HepG2 (cell line): ENCODE data around the gene RNF183. TPM values are rescaled to one million over a fixed set of nuclear protein-coding genes. Genes with fewer than 3 reads are reported as not detected.

Experiments used
- ATAC-seq: fragments of 200-7000 bp; cut with Tn5 transposase; 3 replicates; pipeline ENCODE4 v1.9.1; 2020; ENCODE audit warnings: mild to moderate bottlenecking, moderate library complexity
- BruUV-seq: library from RNA; stranded (reverse); fragments of 400-500 nt; replicated peaks from 2 replicates; lab custom pipeline; 2021; lab: Mats Ljungman, UMichigan
- CTCF ChIA-PET: fragments of 300-600 bp; formaldehyde crosslinking; extraction: SDS; loops from one replicate; lab custom pipeline; 2021; ENCODE audit warnings: low total read pairs, inconsistent platforms, low intra/inter-chr PET ratio; lab: Yijun Ruan, JAX
- POLR2A ChIA-PET: fragments of 350-600 bp; sonication (Branson Sonifier 250); formaldehyde crosslinking; loops from one replicate; lab custom pipeline; 2020; ENCODE audit warnings: antibody characterized with exemption, inconsistent platforms; lab: Yijun Ruan, JAX
- DNase-seq: peaks from one replicate; pipeline ENCODE4 v3.0.0-alpha.2; 2015; ENCODE audit warnings: low spot score
- FAIRE-seq: peaks from 3 replicates; lab custom pipeline; 2011; peaks lifted over from hg19 to GRCh38; lab: Jason Lieb, UNC
- H2AFZ ChIP-seq: one replicate; pipeline ENCODE4 v1.6.1; 2011; ENCODE audit warnings: low read length, inconsistent platforms
- H3K27ac ChIP-seq: fragments of 300-600 bp; 3 replicates; pipeline ENCODE4 v1.8.0; 2011; ENCODE audit warnings: mixed run types, mild to moderate bottlenecking, mixed read lengths, low read length, inconsistent platforms; ENCODE audit not compliant: insufficient read depth; ENCODE audit errors: extremely low read length
- H3K27me3 ChIP-seq, 2 experiments: fragments of 200-600 bp in 1 of 2; 2 replicates in 1 of 2; 3 replicates in 1 of 2; pipeline versions ENCODE4 v1.6.0 to v1.8.0; 2011; ENCODE audit warnings: low read length in 2 of 2, mild to moderate bottlenecking in 2 of 2, moderate library complexity in 2 of 2, inconsistent platforms in 1 of 2; ENCODE audit not compliant: insufficient read depth in 2 of 2, control insufficient read depth in 1 of 2
- H3K36me3 ChIP-seq, 2 experiments: fragments of 200-600 bp in 1 of 2; replicated peaks in 1 of 2; 2 replicates in 1 of 2; 3 replicates in 1 of 2; pipeline versions ENCODE4 v1.5.1 to v1.8.0; 2011; ENCODE audit warnings: low read length in 2 of 2, inconsistent platforms in 1 of 2; ENCODE audit not compliant: insufficient read depth in 2 of 2, control insufficient read depth in 1 of 2
- H3K4me1 ChIP-seq: 2 replicates; pipeline ENCODE4 v1.5.1; 2012; ENCODE audit warnings: low read length, inconsistent platforms; ENCODE audit not compliant: insufficient read depth
- H3K4me2 ChIP-seq: 2 replicates; pipeline ENCODE4 v1.6.0; 2011; ENCODE audit warnings: low read depth, low read length, inconsistent platforms
- H3K4me3 ChIP-seq, 3 experiments: fragments of 200-600 bp in 1 of 3; sonication (generic), shearing (Covaris generic) in 1 of 3; replicated peaks in 1 of 3; 2 replicates each; pipeline ENCODE4 v1.5.1; 2011 to 2016; ENCODE audit warnings: low read length in 3 of 3, inconsistent platforms in 2 of 3, low read depth in 2 of 3, mild to moderate bottlenecking in 2 of 3, control low read depth in 1 of 3, mixed read lengths in 1 of 3; ENCODE audit not compliant: insufficient read depth in 1 of 3
- H3K79me2 ChIP-seq: one replicate; pipeline ENCODE4 v1.6.1; 2011; ENCODE audit warnings: low read length, inconsistent platforms; ENCODE audit not compliant: insufficient read depth
- H3K9ac ChIP-seq: 2 replicates; pipeline ENCODE4 v1.6.0; 2011; ENCODE audit warnings: mild to moderate bottlenecking, low read depth, low read length, inconsistent platforms; ENCODE audit not compliant: insufficient read depth
- H3K9me3 ChIP-seq: 2 replicates; pipeline ENCODE4 v1.5.1; 2012; ENCODE audit warnings: mild to moderate bottlenecking, low read length
- H4K20me1 ChIP-seq: 2 replicates; pipeline ENCODE4 v1.6.0; 2011; ENCODE audit warnings: inconsistent platforms, mild to moderate bottlenecking, low read length, moderate library complexity; ENCODE audit not compliant: insufficient read depth
- WGBS: methylation state at CpG from one replicate; pipeline ENCODE4 v1.1.6; 2017; ENCODE audit warnings: low lambda C conversion rate; 5-methylcytosine and 5-hydroxymethylcytosine counted together
- in situ Hi-C: cut with HindIII; loops from 2 replicates; pipeline ENCODE4 v1.10.0; 2017; ENCODE audit warnings: low pct_unique_long_range_greater_than_20kb; ENCODE audit not compliant: extremely low pct_ligation_motif_present
- intact Hi-C: fragments of 100-400 bp; cut with micrococcal nuclease; formaldehyde crosslinking; loops from one replicate; pipeline ENCODE4 v1.10.0; 2022; ENCODE audit not compliant: unreplicated experiment
- polyA plus RNA-seq, 8 experiments: library from polyadenylated mRNA; depleted of rRNA in 3 of 8; stranded (reverse) in 7 of 8; unstranded in 1 of 8; fragments of >200 nt; fragmentation: Illumina TruSeq in 4 of 8; extraction: Trizol in 4 of 8; gene quantifications; 2 replicates each; pipeline versions ENCODE4 v1.2.1 to v1.2.3, GENCODE V29; 2011 to 2016; ENCODE audit warnings: low read depth in 4 of 8, missing spikeins in 1 of 8, mixed read lengths in 1 of 8; ENCODE audit not compliant: insufficient read depth in 1 of 8
- total RNA-seq, 5 experiments: library from RNA; depleted of rRNA; stranded (reverse); fragments of >200 nt; fragmentation: Illumina TruSeq; extraction: Trizol; gene quantifications; 2 replicates each; pipeline ENCODE4 v1.2.3, GENCODE V29; 2016; ENCODE audit warnings: low read depth in 1 of 5
- TF ChIP-seq, protein P1 (sequence below): sonication (generic); formaldehyde crosslinking; IDR thresholded peaks from 2 replicates; pipeline ENCODE4 v1.4.0; 2020; ENCODE audit warnings: missing genetic modification reagents, borderline replicate concordance
- TF ChIP-seq, protein P2 (sequence below): fragments of 450-650 bp; IDR thresholded peaks from 2 replicates; pipeline ENCODE4 v1.6.1; 2016
- TF ChIP-seq, protein P3 (sequence below): sonication (generic); formaldehyde crosslinking; IDR thresholded peaks from 2 replicates; pipeline ENCODE4 v1.4.0; 2020; ENCODE audit warnings: missing genetic modification reagents, borderline replicate concordance

RNF183 gene
- total and polyA plus RNA-seq, 2 of the 13 experiments (the other 11 are each of a cell fraction or from before 2014, with no cell fraction given), result 0.13 to 6.5 TPM

DNA sequence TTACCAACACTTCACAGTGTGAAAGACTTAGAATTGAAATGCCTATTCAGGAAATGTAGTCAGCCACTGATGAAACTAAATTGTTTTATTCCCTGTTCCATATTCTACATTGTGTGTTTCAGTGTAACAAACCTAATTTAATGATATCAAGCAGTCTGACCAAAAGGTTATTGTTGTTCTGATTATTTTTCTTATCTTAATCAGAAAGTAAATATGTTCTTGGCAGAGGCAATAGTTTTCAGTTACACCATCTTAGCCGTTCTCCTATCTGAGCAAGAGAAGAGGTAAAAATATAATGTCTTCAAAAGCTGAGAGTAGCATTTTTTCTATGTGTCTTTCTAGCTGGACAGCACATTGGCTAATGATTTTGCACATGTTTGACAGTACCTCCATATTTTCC lies 44.9 kb downstream of the RNF183 start:
- Histone ChIP-seq H3K36me3 (peaks cover 27 to 62% of the 10 kb centered on the region in 2 experiments), H2AFZ (no peak overlapping the region), H3K4me2 (no peak overlapping the region), H3K9ac (no peak overlapping the region), H4K20me1 (no peaks in the 10 kb centered on the region), H3K4me3 (no peak overlapping the region), H3K27me3 (no peaks in the 10 kb centered on the region), H3K9me3 (no peaks in the 10 kb centered on the region), H3K27ac (no peak overlapping the region), H3K79me2 (peaks cover 5% of the 10 kb centered on the region), H3K4me1 (peaks cover 18% of the 10 kb centered on the region)
- no peak for FAIRE-seq
- WGBS, result 84% methylated on average over 1 of the region's 1 CpG
- ATAC-seq, result no peak
- intact Hi-C loops (no loop called here), in situ Hi-C loops (no loop called here)
- POLR2A ChIA-PET, result no interaction called here
- CTCF ChIA-PET, result no interaction called here
- TF ChIP-seq, protein P1, sequence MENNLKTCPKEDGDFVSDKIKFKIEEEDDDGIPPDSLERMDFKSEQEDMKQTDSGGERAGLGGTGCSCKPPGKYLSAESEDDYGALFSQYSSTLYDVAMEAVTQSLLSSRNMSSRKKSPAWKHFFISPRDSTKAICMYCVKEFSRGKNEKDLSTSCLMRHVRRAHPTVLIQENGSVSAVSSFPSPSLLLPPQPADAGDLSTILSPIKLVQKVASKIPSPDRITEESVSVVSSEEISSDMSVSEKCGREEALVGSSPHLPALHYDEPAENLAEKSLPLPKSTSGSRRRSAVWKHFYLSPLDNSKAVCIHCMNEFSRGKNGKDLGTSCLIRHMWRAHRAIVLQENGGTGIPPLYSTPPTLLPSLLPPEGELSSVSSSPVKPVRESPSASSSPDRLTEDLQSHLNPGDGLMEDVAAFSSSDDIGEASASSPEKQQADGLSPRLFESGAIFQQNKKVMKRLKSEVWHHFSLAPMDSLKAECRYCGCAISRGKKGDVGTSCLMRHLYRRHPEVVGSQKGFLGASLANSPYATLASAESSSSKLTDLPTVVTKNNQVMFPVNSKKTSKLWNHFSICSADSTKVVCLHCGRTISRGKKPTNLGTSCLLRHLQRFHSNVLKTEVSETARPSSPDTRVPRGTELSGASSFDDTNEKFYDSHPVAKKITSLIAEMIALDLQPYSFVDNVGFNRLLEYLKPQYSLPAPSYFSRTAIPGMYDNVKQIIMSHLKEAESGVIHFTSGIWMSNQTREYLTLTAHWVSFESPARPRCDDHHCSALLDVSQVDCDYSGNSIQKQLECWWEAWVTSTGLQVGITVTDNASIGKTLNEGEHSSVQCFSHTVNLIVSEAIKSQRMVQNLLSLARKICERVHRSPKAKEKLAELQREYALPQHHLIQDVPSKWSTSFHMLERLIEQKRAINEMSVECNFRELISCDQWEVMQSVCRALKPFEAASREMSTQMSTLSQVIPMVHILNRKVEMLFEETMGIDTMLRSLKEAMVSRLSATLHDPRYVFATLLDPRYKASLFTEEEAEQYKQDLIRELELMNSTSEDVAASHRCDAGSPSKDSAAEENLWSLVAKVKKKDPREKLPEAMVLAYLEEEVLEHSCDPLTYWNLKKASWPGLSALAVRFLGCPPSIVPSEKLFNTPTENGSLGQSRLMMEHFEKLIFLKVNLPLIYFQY (CRISPR knock-in tag), result no peak
- TF ChIP-seq, protein P2, sequence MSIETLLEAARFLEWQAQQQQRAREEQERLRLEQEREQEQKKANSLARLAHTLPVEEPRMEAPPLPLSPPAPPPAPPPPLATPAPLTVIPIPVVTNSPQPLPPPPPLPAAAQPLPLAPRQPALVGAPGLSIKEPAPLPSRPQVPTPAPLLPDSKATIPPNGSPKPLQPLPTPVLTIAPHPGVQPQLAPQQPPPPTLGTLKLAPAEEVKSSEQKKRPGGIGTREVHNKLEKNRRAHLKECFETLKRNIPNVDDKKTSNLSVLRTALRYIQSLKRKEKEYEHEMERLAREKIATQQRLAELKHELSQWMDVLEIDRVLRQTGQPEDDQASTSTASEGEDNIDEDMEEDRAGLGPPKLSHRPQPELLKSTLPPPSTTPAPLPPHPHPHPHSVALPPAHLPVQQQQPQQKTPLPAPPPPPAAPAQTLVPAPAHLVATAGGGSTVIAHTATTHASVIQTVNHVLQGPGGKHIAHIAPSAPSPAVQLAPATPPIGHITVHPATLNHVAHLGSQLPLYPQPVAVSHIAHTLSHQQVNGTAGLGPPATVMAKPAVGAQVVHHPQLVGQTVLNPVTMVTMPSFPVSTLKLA, result peak; percentile 25; the same call in 1 of the 2 replicates
- TF ChIP-seq, protein P3, sequence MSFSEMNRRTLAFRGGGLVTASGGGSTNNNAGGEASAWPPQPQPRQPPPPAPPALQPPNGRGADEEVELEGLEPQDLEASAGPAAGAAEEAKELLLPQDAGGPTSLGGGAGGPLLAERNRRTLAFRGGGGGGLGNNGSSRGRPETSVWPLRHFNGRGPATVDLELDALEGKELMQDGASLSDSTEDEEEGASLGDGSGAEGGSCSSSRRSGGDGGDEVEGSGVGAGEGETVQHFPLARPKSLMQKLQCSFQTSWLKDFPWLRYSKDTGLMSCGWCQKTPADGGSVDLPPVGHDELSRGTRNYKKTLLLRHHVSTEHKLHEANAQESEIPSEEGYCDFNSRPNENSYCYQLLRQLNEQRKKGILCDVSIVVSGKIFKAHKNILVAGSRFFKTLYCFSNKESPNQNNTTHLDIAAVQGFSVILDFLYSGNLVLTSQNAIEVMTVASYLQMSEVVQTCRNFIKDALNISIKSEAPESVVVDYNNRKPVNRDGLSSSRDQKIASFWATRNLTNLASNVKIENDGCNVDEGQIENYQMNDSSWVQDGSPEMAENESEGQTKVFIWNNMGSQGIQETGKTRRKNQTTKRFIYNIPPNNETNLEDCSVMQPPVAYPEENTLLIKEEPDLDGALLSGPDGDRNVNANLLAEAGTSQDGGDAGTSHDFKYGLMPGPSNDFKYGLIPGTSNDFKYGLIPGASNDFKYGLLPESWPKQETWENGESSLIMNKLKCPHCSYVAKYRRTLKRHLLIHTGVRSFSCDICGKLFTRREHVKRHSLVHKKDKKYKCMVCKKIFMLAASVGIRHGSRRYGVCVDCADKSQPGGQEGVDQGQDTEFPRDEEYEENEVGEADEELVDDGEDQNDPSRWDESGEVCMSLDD (CRISPR knock-in tag), result no peak
- no peak for DNase-seq
- no TSS peak for BruUV-seq
